Measurements from ENCODE around the gene FBN1.

FBN1 gene

DNA sequence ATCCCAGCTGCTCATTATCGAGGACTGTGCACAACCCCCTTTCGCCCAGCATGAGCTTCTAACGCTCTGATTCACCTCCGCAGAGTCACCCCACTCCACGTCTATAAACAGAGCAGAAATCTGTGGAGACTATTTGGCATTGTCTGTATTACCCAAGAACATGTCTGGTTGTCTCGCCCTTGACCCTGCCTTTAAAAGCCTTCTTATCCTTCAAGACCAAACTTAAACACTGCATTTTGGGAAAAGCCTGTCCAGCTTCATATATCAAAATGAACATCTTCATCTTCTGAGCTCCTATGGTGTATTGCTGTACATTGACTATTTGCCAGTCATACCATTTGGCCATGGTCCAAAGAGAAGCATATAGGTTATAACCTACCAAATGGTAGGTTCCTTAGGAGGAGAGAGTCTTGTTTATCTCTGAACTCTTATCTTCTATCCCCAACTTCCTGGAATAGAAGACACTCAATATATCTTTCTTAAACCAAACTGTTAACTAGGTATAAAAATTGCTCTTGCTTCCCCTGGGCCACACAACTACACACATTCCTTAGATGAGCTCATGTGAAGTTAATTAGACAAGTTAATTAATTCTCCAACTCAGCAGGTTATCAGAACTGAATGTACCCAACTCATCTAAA is 90.1 kb downstream of the FBN1 start:
- Histone ChIP-seq H3K27me3 (ENCODE audit: control insufficient read depth in 1 of 2, insufficient read depth in 2 of 2, low read length in 2 of 2) (no peaks in the 10 kb centered on the region), H3K9ac (ENCODE audit: low read length in 2 of 2) (no peak overlapping the region), H3K9me3 (ENCODE audit: control insufficient read depth in 2 of 2, low read length in 2 of 2) (no peaks in the 10 kb centered on the region), H3K27ac (ENCODE audit: low read length) (no peak overlapping the region), H3K4me1 (ENCODE audit: control insufficient read depth, insufficient read depth, low read length) (peaks cover 16% of the 10 kb centered on the region), H3K4me3 (ENCODE audit: low read length in 2 of 2) (no peak overlapping the region), H3K36me3 (ENCODE audit: control insufficient read depth in 2 of 2, insufficient read depth in 2 of 2, low read length in 2 of 2) (no peaks in the 10 kb centered on the region)

DNA sequence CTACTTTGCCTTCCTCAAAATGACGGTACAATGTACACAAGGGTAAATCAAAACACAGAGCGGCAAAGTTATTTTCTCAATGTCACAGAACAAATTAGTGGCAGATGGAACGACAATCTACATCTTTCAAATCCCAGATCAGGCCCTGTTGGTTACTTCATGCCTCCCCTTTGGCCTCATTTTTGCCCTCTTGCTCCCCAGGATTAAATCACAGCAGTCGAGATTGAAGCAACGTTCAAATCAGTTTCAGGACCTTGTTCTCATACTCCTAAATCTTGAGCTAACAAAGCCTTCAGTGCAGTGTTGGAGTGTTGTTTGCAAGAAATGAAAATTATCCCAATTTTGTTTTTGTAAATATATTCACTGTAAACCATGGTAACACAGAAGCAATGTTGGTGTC is 91.4 kb downstream of the FBN1 start:
- no peak overlapping the region for H3K9ac ChIP-seq (ENCODE audit: low read length in 2 of 2)
- H3K4me1 ChIP-seq (ENCODE audit: control insufficient read depth, insufficient read depth, low read length): peaks cover 13% of the 10 kb centered on the region
- H3K36me3 ChIP-seq (ENCODE audit: control insufficient read depth in 2 of 2, insufficient read depth in 2 of 2, low read length in 2 of 2): no peaks in the 10 kb centered on the region
- no peaks in the 10 kb centered on the region for H3K9me3 ChIP-seq (ENCODE audit: control insufficient read depth in 2 of 2, low read length in 2 of 2)
- H3K27ac ChIP-seq (ENCODE audit: low read length): no peak overlapping the region
- no peaks in the 10 kb centered on the region for H3K27me3 ChIP-seq (ENCODE audit: control insufficient read depth in 1 of 2, insufficient read depth in 2 of 2, low read length in 2 of 2)
- H3K4me3 ChIP-seq (ENCODE audit: low read length in 2 of 2): no peak overlapping the region

DNA sequence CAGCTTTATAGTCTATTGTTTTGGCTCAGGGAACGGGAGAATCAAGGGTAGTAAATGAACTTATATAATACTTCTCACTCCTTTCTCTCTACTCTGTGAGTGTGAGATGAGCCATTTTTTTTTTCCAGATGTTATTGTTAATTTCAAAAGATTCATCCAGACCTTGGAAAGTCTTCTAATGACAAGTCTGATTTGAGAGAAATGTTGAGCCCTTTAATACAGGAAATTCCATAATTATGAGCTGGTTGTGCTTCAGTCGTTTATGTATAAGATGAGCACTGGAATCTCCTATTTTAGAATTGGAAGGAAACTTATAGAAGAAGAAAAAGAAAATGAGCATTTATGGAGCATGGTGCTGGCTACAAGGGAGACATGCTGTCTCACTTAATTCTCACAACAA is 92.0 kb downstream of the FBN1 start:
- no peaks in the 10 kb centered on the region for H3K27me3 ChIP-seq (ENCODE audit: control insufficient read depth in 1 of 2, insufficient read depth in 2 of 2, low read length in 2 of 2)
- H3K9me3 ChIP-seq (ENCODE audit: control insufficient read depth in 2 of 2, low read length in 2 of 2): no peaks in the 10 kb centered on the region
- H3K9ac ChIP-seq (ENCODE audit: low read length in 2 of 2): no peak overlapping the region
- no peak overlapping the region for H3K27ac ChIP-seq (ENCODE audit: low read length)
- H3K36me3 ChIP-seq (ENCODE audit: control insufficient read depth in 2 of 2, insufficient read depth in 2 of 2, low read length in 2 of 2): no peaks in the 10 kb centered on the region
- peaks cover 7% of the 10 kb centered on the region for H3K4me1 ChIP-seq (ENCODE audit: control insufficient read depth, insufficient read depth, low read length)
- no peak overlapping the region for H3K4me3 ChIP-seq (ENCODE audit: low read length in 2 of 2)

DNA sequence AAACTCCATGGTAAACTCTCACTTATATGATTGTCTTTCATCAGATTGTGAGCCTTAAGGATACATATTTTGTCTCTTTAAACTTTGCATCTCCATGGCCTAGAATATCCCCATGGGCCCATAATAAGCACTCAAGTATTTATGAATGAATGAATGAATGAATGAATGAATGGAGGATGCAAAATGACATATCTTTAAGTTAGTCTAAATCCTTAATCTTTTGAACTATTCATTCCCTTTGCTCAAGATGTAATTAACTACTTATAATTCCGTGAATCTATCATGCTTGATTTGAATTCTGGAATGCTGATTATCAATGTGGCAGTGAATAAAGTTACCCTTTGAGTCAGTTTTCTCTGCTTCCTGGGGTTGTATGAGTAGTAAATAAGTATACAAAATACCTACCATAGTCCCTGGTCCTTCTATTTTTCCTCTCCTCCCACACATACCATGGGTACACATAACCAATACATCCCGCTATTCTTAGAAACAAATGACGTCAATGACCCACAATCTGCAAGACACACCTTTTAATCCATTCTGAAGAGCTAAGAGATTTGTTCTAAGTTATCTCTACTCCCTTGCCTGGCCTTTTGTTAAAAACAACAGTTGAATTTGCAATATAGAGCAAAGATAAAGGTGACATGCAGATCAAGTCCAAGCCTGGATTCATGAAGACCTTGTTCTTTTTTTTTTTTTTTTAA is 94.5 kb downstream of the FBN1 start:
- no peaks in the 10 kb centered on the region for H3K36me3 ChIP-seq (ENCODE audit: control insufficient read depth in 2 of 2, insufficient read depth in 2 of 2, low read length in 2 of 2)
- no peak overlapping the region for H3K27ac ChIP-seq (ENCODE audit: low read length)
- H3K27me3 ChIP-seq (ENCODE audit: control insufficient read depth in 1 of 2, insufficient read depth in 2 of 2, low read length in 2 of 2): no peaks in the 10 kb centered on the region
- peaks cover 3% of the 10 kb centered on the region for H3K4me1 ChIP-seq (ENCODE audit: control insufficient read depth, insufficient read depth, low read length)
- H3K9me3 ChIP-seq (ENCODE audit: control insufficient read depth in 2 of 2, low read length in 2 of 2): no peaks in the 10 kb centered on the region
- H3K9ac ChIP-seq (ENCODE audit: low read length in 2 of 2): no peak overlapping the region
- H3K4me3 ChIP-seq (ENCODE audit: low read length in 2 of 2): no peak overlapping the region

DNA sequence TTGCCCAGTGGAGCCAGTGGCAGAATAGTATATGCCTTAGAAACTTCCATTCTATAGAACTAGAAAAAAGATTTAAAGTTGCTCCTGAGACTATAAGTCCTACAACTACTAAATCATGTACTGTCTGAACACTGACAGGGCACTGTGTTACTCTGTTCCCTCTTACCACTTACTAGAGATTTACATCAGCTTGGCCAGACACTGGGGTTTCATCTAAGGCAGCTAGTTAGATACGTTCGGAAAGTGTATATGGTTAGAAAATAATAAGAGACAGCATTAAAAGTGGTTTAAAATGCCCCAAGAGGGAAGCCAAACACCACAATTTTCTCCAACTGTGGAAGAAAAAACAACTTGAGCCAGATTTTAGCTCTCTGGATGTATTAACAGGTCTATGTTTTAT is 97.1 kb downstream of the FBN1 start:
- Histone ChIP-seq H3K27ac (ENCODE audit: low read length) (no peak overlapping the region), H3K9ac (ENCODE audit: low read length in 2 of 2) (no peak overlapping the region), H3K36me3 (ENCODE audit: control insufficient read depth in 2 of 2, insufficient read depth in 2 of 2, low read length in 2 of 2) (no peaks in the 10 kb centered on the region), H3K4me1 (ENCODE audit: control insufficient read depth, insufficient read depth, low read length) (peaks cover 3% of the 10 kb centered on the region), H3K9me3 (ENCODE audit: control insufficient read depth in 2 of 2, low read length in 2 of 2) (no peaks in the 10 kb centered on the region), H3K4me3 (ENCODE audit: low read length in 2 of 2) (no peak overlapping the region), H3K27me3 (ENCODE audit: control insufficient read depth in 1 of 2, insufficient read depth in 2 of 2, low read length in 2 of 2) (no peaks in the 10 kb centered on the region)

DNA sequence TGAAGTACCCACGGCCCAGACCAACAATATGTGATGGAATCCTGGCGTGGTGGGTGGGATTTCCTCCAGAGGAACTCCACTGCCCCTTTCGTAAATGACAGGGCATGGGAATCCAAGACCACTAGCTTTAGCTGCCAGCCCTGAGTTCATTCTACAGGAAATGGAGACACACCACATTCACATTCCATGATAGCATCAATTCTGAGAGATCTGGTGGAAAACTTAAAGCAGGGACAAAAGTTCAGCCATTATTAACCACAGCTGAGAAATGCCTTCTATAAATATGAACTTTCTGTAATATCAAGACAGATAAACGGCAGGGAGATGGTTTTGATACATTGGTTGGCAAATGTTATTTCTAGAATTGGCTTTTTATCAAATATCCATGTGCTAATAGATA is 98.2 kb downstream of the FBN1 start:
- H3K9ac ChIP-seq (ENCODE audit: low read length in 2 of 2): no peak overlapping the region
- H3K36me3 ChIP-seq (ENCODE audit: control insufficient read depth in 2 of 2, insufficient read depth in 2 of 2, low read length in 2 of 2): no peaks in the 10 kb centered on the region
- H3K9me3 ChIP-seq (ENCODE audit: control insufficient read depth in 2 of 2, low read length in 2 of 2): no peaks in the 10 kb centered on the region
- peaks cover 3% of the 10 kb centered on the region for H3K4me1 ChIP-seq (ENCODE audit: control insufficient read depth, insufficient read depth, low read length)
- no peak overlapping the region for H3K27ac ChIP-seq (ENCODE audit: low read length)
- no peaks in the 10 kb centered on the region for H3K27me3 ChIP-seq (ENCODE audit: control insufficient read depth in 1 of 2, insufficient read depth in 2 of 2, low read length in 2 of 2)
- H3K4me3 ChIP-seq (ENCODE audit: low read length in 2 of 2): no peak overlapping the region

DNA sequence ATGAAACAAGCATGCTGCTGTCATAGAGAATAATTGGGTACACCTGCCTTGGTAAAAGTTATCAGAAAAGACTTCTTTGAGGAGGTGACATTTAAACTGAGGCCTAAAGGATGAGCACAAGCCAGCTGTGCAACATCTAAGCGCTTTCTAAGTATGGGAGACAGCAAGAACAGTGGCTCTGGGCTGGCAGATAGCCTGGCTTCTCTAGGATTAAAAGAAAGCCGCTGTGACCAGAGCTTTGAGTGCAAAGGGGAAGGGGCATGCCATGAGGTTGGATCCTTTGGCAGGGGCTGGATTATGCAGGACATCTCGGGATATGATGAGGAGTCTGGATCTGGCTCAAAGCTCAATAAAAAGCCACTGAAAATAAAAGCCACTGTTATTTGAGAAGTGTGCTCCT is 99.2 kb downstream of the FBN1 start:
- Histone ChIP-seq H3K9ac (ENCODE audit: low read length in 2 of 2) (no peak overlapping the region), H3K27me3 (ENCODE audit: control insufficient read depth in 1 of 2, insufficient read depth in 2 of 2, low read length in 2 of 2) (no peaks in the 10 kb centered on the region), H3K9me3 (ENCODE audit: control insufficient read depth in 2 of 2, low read length in 2 of 2) (no peaks in the 10 kb centered on the region), H3K4me3 (ENCODE audit: low read length in 2 of 2) (no peak overlapping the region), H3K27ac (ENCODE audit: low read length) (no peak overlapping the region), H3K4me1 (ENCODE audit: control insufficient read depth, insufficient read depth, low read length) (peaks cover 7% of the 10 kb centered on the region), H3K36me3 (ENCODE audit: control insufficient read depth in 2 of 2, insufficient read depth in 2 of 2, low read length in 2 of 2) (no peaks in the 10 kb centered on the region)

DNA sequence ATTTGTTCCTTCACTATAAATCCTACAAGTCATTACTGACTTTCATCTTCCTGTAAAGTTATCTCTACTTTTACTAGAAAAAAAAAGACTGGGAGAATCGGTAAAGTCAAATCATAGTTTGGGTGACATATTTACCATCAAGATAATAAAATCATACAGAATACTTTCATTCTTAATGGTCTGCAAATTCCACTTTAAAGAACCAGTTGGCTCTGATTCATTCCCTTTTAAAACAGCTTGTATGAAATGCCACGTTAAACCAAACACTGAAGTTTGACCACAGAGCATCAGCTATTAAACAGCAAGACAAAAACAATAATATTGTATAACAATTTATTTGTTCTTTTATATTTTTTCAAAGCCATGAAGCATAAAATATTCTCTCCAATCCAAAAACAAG is 100.7 kb downstream of the FBN1 start:
- no peaks in the 10 kb centered on the region for H3K9me3 ChIP-seq (ENCODE audit: control insufficient read depth in 2 of 2, low read length in 2 of 2)
- H3K36me3 ChIP-seq (ENCODE audit: control insufficient read depth in 2 of 2, insufficient read depth in 2 of 2, low read length in 2 of 2): no peaks in the 10 kb centered on the region
- no peak overlapping the region for H3K27ac ChIP-seq (ENCODE audit: low read length)
- H3K27me3 ChIP-seq (ENCODE audit: control insufficient read depth in 1 of 2, insufficient read depth in 2 of 2, low read length in 2 of 2): no peaks in the 10 kb centered on the region
- H3K9ac ChIP-seq (ENCODE audit: low read length in 2 of 2): no peak overlapping the region
- peaks cover 7% of the 10 kb centered on the region for H3K4me1 ChIP-seq (ENCODE audit: control insufficient read depth, insufficient read depth, low read length)
- no peak overlapping the region for H3K4me3 ChIP-seq (ENCODE audit: low read length in 2 of 2)

DNA sequence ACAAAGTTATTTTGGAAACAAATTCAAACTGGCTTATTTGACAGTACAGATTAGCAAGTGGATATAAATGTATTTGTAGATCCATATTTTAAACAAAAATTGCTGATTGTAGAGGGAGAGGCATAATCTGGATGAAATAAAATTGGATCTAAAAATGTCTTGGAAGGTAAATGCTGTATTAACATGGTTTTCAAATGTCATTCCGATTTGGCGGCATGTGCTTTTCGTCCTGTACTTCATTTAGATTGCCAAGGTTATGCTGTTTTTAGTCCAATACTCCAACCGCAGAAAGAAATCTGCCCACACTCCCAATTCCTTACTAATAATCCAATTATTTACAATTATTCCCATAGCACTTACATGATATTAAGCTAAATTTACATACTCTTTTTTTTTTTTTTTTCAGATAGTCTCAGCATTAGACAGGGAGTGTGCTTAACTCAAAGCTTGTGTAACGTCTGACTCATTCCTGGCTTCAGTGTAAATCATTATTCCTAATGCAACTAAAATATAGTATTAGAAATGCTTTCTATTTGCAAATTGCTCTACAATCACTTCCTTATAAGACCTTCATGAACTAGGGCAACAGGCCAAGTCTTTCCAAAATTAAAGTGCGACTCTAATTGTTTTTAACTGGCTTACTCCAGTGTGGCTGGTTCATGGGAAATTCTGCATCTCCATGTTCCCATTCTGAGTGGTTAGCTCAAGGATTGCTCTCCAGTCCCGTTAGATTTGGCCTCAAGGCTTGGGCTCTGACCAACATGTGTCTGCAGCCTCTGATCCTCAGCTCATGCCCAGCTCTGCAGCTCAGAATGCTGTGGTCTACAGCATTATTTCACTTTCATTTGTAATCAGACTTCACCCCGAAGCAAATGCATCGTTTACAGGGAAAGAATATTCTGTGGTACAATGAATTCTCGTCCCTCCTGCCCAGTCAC is 103.9 kb downstream of the FBN1 start:
- peaks cover 8% of the 10 kb centered on the region for H3K4me1 ChIP-seq (ENCODE audit: control insufficient read depth, insufficient read depth, low read length)
- no peaks in the 10 kb centered on the region for H3K9me3 ChIP-seq (ENCODE audit: control insufficient read depth in 2 of 2, low read length in 2 of 2)
- peak overlapping the region in 1 of 2 donors; percentile 40 for H3K4me3 ChIP-seq (ENCODE audit: low read length in 2 of 2)
- no peaks in the 10 kb centered on the region for H3K27me3 ChIP-seq (ENCODE audit: control insufficient read depth in 1 of 2, insufficient read depth in 2 of 2, low read length in 2 of 2)
- H3K27ac ChIP-seq (ENCODE audit: low read length): peak overlapping the region; percentile 12
- H3K9ac ChIP-seq (ENCODE audit: low read length in 2 of 2): no peak overlapping the region
- H3K36me3 ChIP-seq (ENCODE audit: control insufficient read depth in 2 of 2, insufficient read depth in 2 of 2, low read length in 2 of 2): no peaks in the 10 kb centered on the region

DNA sequence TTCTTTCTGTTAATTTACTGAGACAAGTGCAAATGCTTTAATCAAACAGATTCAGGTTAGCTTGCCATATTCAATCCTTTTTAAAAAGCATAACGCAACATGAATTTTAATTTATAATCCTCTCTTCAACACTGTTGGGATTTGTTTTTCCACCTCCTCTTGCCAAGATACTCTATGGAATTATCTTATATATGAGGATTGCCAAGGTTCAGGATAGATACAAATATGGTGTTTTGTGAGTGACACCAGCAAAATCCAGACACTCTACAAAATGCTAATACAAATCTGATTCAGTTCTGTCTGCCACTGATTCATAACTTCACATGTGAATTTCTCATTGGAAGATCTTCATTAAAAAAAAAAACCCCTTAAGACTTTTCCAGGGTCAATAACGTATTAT is 104.8 kb downstream of the FBN1 start:
- Histone ChIP-seq H3K9me3 (ENCODE audit: control insufficient read depth in 2 of 2, low read length in 2 of 2) (no peaks in the 10 kb centered on the region), H3K27me3 (ENCODE audit: control insufficient read depth in 1 of 2, insufficient read depth in 2 of 2, low read length in 2 of 2) (no peaks in the 10 kb centered on the region), H3K27ac (ENCODE audit: low read length) (no peak overlapping the region), H3K4me3 (ENCODE audit: low read length in 2 of 2) (no peak overlapping the region), H3K36me3 (ENCODE audit: control insufficient read depth in 2 of 2, insufficient read depth in 2 of 2, low read length in 2 of 2) (no peaks in the 10 kb centered on the region), H3K4me1 (ENCODE audit: control insufficient read depth, insufficient read depth, low read length) (peaks cover 8% of the 10 kb centered on the region), H3K9ac (ENCODE audit: low read length in 2 of 2) (no peak overlapping the region)

Measured in stomach smooth muscle (tissue), 2 donors.